DMS 273 (cell line): ENCODE results near the gene SQSTM1.
"Not testable (repeated sequence)": the region's sequence is repeated elsewhere in the genome, so short reads cannot be mapped to it uniquely, and the experiment has no call there.

ENCODE experiments used
- DNase-seq: peaks from one replicate; lab custom pipeline; 2025; ENCODE audit not compliant: unreplicated experiment; lab: John Stamatoyannopoulos, UW

SQSTM1 gene

DNA sequence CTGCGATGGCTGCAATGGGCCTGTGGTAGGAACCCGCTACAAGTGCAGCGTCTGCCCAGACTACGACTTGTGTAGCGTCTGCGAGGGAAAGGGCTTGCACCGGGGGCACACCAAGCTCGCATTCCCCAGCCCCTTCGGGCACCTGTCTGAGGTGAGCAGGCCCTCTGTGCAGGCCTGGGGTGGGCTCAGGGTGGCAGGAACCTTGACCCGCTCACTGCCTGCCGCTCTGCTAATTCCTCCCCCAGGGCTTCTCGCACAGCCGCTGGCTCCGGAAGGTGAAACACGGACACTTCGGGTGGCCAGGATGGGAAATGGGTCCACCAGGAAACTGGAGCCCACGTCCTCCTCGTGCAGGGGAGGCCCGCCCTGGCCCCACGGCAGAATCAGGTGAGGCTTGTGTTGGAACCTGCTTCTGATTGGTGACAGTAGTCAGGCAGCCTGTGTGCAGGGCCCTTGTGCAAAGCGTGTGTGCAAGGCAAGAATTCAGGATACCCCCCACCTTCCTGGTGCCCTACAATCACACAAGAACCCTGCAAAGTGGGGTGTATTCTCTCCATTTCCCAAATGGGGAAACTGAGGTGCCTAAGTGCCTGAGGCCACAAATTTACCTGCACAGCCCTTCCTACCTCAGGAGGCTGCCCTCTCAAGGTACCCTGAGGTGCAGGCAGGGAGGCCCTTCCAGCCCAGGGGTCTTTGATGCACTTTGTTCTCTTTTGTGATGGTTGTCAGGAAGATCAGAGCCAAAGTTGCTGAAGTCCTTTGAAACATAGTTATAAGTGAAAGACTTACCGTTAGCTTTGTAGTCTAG is 3.4 kb downstream of the SQSTM1 start:
- DNase-seq = no peak

DNA sequence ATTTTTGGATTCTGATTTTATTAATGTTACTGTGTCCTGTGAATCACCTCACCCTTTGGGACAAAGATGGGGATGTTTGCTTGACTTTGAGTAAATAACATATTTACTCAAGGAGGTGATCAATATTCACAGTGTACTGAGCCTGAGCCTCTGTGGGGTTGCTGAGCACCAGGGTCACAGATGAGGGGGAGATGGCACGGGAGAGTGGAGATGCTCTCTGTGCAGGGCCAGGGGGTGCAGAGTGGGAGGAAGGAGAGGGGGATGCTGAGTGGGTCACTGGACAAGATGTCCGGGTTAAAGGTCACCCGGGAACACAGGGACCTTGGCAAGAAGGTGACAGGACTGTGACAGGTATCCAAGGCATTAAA is 4.0 kb downstream of the SQSTM1 start:
- DNase-seq = no peak

DNA sequence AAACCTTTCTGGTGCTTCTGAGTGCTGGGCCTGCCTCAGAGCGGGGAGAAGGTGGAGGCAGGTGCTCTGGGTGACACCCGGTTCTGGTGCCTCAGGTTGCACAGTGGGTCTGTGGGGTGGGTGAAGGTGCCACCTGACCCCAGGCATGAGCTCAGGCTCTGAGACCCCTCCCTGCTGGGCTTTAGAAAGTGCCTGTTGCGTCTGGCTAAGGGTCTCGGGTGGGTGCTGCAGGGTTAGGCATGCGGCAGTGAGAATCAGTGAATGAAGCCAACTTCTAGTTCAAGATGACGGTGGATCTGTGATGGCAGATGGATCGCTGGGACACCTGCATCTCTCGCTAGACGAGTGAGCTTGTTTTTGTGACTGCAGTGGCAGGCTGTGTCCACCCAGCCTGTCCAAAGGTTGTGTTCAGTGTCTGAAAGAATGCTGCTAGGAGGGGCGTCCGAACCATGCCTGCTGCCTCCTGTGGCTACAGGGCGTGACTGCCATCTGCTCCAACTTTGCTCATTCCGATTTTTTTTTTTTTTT is 5.0 kb downstream of the SQSTM1 start:
- DNase-seq = peak; percentile 50

DNA sequence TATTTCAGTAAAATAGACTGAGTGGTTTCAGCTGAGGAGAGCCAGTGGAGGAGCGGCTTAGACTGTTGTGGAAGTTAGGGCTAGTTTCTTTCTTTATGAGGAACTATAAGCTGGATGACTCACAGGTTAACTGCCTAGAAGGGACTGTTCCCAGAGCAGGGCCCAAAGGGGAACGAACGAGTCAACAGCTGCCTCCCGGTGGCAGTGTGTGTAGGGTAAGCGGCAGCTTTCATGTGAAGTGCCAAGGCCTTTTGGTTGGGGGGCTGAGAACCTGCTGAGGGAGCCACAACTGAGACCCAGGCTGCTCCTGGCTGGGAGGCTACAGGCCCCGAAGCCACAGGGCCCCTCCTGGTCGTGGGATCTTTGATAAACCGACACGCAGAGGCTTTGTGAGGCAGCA is 7.0 kb downstream of the SQSTM1 start:
- no peak for DNase-seq

DNA sequence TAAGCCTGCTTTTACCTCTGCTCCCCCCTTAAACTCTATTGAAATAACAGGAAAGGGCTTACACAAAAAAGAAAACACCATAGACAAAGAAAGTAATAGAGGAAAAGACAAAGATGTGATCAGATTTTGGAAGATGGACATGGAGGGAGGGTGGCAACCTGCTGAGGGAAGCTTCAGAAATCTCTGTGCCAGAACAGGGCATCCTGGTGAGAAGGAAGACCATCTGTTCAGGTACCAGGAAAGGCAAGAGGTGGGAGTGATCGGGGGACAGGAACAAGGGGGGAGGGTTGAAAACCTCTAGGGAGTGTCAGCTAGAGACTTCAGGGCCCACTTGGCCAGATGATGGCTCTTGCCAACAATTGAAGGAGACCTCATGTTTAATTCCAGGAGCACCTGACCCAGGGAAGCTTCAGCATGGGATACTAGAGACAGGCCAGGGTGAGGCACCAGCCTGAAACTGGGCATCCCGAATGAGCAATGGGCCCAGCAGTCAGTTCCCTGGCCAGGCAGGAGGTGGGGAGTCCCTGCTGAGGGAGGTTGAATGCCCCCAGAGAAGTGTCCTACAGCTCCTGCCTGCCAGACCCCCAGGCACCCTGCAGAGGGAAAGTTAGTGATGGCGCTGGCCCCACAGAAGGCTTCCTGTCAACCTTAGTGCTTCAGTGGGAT is 8.2 kb downstream of the SQSTM1 start:
- no peak for DNase-seq

DNA sequence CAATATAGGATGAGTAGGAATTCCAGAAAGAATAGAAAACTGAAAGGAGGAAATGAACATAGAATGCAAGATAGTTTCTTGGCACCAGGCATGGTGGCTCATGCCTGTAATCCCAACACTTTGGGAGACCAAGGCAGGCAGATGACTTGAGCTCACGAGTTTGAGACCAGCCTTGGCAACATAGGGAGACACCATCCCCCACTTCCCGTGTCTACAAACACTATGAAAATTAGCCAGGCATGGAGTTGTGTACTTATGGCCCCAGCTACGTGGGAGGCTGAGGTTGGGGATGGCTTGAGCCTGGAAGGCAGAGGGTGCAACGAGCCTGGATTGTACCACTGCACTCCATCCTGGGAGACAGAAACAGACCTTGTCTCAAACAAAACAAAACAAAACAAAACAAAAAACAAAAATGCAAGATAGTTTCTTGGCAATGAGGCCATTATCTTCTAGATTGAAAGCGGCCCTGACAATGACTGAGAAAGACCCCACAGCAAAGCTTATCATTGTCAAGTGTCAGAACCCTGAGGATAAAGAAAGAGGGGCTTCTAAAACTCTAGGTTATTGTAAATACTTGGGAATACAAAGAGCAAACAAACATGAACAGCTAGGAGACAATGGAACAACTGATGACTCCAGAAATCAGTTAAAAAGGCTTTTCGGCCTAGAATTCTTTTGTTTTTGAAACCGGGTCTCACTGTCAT is 9.2 kb downstream of the SQSTM1 start:
- DNase-seq = no peak

DNA sequence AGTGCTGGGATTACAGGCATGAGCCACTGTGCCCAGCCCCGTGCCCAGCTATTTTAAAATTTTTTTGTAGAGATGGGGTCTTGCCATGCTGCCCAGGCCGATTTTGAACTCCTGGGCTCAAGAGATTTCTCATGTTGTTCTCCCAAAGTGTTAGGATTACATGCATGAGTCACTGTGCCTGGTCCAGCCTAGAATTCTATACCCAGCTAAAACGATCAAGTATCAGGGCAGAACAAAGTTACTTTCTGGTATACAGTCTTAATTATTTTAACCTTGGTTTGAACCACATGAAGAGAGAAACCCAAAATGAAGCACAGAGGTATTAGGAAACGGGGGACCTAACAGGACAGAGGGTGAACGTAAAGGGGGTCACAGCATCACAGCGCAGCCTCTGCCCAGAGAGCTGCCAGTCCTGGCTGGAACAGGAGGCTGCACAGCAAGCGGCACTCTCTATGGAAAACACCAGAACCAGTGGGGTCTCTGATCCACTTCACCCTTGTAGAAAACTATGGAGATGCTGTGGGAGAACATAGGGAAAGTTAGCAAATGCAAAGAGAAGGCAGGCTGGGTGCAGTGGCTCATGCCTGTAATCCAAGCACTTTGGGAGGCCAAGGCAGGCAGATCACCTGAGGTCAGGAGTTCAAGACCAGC is 10.2 kb downstream of the SQSTM1 start:
- no peak for DNase-seq

DNA sequence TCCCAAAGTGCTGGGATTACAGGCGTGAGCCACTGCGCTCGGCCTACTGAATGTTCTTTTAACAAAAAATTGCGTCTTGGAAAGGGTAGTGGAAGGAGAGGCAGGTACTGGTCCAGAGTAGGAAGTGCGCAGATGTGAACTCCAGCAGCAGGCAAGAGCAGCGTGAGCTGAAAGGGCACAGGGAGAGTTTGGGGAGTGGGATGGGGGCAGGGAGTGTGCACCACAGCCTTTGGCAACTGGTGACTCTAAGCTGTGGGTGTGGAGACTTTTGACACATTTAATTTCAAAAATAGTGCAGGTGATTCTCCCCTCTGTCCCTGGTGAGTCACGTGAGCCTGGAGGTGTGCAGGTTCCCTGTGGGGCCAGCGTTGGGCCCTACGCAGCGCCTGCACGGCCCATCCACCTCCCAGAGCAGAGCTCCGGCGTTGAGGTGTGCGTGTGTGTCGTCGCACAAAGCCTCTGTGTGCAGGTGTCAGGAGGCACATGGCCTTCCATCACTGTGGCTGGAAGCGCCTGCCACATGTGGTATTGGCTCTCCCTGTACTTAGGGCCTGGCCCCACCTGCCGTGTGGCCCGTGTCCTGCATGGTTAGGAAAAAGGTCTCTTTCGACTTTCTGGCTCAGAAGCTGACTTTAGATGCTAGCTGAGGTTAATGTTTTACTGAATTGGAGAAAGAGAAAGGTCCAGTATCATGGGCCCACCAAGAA is 11.5 kb downstream of the SQSTM1 start:
- no peak for DNase-seq

DNA sequence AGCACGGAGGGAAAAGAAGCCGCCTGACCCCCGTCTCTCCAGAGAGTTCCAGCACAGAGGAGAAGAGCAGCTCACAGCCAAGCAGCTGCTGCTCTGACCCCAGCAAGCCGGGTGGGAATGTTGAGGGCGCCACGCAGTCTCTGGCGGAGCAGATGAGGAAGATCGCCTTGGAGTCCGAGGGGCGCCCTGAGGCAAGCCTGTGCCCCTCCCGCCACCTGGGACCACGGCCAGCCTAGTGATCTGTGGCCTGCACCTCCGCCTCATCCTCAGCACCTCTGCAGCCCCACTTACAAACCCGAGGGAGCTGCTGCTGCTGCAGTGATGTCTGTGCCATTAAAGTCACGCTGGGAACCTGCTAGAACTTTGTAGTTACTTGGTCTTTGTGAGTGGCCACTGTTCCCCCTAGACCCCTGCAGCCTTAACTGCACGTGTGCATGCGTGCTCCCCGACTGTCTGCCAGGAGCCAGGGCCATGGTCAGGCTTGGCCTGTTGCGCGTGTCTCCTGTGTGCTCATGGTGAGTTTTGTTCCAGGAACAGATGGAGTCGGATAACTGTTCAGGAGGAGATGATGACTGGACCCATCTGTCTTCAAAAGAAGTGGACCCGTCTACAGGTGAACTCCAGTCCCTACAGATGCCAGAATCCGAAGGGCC is 12.5 kb downstream of the SQSTM1 start:
- no peak for DNase-seq

DNA sequence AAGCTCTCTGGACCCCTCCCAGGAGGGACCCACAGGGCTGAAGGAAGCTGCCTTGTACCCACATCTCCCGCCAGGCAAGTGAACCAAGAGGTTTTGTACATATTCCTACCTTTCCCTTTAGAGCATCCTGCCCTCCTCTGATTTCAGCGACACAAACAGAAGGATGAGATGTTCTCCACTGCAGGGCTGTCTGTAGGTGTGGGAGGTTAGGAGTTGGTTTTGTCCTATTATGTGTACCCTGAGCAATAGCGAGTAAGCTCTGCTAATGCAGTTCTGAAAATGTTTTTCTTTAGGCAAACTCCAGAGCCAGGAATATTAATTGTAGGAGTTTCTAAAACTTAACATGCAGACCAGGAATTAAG is 13.0 kb downstream of the SQSTM1 start:
- no peak for DNase-seq

DNA sequence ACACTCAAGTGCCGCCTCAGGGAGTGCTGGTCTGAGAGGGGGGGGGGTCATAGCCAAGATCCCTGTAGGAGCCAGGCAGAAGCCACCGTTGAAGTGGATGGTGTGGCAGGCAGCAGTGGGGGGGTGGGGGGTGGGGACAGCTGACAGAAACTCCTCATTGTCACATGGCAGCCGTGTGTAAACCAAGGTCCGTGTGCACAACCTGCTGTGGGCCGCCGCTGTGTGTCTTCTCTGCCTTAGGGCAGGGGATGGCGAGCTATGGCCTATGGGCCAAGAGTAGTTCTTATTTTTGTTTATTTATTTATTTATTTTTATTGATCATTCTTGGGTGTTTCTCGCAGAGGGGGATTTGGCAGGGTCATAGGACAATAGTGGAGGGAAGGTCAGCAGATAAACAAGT is 13.4 kb downstream of the SQSTM1 start:
- no peak for DNase-seq

DNA sequence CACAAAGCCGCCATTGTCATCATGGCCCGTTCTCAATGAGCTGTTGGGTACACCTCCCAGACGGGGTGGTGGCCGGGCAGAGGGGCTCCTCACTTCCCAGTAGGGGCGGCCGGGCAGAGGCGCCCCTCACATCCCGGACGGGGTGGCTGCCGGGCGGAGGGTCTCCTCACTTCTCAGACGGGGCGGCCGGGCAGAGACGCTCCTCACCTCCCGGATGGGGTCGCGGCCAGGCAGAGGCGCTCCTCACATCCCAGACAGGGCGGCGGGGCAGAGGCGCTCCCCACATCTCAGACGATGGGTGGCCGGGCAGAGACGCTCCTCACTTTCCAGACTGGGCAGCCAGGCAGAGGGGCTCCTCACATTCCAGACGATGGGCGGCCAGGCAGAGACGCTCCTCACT is 14.2 kb downstream of the SQSTM1 start:
- not testable (repeated sequence) for DNase-seq

DNA sequence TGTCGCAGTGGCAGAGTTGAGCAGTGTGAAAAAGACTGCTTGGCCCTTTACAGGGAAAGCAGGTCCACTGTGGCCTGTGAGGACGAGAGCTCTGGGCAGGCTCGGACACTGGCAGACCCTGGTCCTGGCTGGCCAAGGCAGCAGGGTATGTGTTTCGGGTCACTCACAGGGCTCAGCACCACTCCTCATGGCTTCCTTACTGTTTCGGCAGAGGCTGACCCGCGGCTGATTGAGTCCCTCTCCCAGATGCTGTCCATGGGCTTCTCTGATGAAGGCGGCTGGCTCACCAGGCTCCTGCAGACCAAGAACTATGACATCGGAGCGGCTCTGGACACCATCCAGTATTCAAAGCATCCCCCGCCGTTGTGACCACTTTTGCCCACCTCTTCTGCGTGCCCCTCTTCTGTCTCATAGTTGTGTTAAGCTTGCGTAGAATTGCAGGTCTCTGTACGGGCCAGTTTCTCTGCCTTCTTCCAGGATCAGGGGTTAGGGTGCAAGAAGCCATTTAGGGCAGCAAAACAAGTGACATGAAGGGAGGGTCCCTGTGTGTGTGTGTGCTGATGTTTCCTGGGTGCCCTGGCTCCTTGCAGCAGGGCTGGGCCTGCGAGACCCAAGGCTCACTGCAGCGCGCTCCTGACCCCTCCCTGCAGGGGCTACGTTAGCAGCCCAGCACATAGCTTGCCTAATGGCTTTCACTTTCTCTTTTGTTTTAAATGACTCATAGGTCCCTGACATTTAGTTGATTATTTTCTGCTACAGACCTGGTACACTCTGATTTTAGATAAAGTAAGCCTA is 15.7 kb downstream of the SQSTM1 start:
- no peak for DNase-seq

DNA sequence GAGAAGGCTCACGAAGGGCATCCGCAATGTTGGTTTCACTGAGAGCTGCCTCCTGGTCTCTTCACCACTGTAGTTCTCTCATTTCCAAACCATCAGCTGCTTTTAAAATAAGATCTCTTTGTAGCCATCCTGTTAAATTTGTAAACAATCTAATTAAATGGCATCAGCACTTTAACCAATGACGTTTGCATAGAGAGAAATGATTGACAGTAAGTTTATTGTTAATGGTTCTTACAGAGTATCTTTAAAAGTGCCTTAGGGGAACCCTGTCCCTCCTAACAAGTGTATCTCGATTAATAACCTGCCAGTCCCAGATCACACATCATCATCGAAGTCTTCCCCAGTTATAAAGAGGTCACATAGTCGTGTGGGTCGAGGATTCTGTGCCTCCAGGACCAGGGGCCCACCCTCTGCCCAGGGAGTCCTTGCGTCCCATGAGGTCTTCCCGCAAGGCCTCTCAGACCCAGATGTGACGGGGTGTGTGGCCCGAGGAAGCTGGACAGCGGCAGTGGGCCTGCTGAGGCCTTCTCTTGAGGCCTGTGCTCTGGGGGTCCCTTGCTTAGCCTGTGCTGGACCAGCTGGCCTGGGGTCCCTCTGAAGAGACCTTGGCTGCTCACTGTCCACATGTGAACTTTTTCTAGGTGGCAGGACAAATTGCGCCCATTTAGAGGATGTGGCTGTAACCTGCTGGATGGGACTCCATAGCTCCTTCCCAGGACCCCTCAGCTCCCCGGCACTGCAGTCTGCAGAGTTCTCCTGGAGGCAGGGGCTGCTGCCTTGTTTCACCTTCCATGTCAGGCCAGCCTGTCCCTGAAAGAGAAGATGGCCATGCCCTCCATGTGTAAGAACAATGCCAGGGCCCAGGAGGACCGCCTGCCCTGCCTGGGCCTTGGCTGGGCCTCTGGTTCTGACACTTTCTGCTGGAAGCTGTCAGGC is 16.6 kb downstream of the SQSTM1 start:
- DNase-seq = no peak

DNA sequence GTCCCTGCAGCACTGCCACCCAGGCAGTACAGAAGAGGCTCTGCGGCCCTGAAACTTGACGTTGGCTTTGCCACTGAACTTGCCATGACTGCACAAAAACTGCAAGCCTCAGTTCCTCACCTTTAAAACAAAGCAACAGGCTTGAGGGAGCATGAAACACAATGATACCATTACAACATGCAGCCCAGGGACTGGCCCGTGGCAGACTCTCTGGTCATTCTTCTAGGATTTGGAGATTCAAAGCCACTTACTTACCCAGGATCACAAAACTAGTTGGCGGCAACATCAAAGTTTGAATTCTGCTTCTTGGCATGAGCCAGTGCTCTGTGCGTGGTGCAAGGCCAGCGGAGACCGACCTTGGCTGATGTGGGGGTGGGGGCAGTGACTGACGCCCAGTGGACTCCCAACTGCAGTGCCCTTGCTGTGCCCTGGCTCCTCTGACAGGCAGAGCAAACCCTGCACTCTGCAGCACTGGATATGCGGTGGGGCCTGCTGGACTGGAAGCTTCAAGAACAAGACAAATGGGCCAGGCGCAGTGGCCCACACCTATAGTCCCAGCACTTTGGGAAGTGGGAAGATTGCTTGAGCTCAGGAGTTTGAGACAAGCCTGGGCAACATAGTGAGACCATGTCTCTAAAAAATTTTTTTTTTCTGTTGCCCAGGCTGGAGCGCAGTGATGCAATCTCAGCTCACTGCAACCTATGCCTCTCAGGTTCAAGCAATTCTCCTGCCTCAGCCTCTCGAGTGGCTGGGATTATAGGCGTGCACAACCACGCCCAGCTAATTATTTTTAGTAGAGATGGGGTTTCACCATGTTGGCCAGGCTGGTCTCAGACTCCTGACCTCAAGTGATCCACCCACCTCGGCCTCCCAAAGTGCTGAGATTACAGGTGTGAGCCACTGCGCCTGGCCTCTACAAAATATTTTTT is 18.9 kb downstream of the SQSTM1 start:
- no peak for DNase-seq

DNA sequence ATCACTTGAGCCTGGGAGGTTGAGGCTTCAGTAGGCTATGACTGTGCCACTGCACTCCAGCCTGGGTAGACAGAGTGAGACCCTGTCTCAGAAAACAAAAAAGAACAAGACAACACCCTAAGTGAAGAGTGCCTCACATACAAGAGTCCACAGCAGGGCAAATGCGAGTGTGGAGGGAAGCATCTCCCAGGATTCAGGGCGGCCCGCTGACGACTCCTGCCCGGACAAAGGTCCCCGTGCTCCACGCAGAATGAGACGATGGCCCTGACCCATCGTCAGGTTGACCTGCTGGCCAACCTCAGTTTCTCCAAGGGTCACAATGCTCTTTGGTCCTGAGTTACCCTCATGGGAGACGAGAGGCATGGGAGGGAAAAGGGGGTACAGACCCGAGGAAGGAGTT is 19.6 kb downstream of the SQSTM1 start:
- DNase-seq = no peak

DNA sequence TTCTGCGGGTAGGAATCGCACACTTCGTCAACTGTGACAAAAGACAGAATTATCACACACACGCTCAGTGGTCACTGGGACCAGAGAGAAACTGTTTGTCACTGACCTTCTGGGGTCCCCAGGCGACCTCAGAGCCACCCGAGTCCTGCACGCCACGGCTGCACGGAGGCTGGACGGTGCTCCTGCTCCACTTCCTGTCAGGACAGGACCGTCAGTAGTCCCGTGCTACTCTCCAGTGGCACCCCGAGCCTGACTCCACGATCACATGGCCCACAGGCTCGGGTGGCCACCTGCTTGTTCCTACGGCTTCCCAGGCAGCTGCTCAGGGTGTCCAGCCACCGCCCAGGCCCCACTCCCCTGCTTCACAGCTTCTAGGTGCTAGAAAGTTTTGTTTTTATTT is 20.1 kb downstream of the SQSTM1 start:
- DNase-seq = no peak
